Stimulated activated naive B cell treated with anti-CD40 and anti-IgM and Interleukin-4, amounts not matched to agents 10 μg/mL and 1 μg/mL and 100 μg/mL, for 72 hours (primary cell): ENCODE results near the gene GP5.
A peak's percentile ranks its signal among the peaks of the same experiment; 100 is the strongest.

Source experiments
- ATAC-seq, 2 donors: fragments of 150-1000 bp; cut with Tn5 transposase; replicated peaks; 2 replicates each; pipeline ENCODE4 v1.10.0; 2021; ENCODE audit warnings: moderate library complexity in 1 of 2
- DNase-seq: peaks from one replicate; pipeline ENCODE4 v3.0.0; 2021
- H3K27ac Mint-ChIP-seq: one replicate; pipeline ENCODE4 v1.8.0; 2022; ENCODE audit warnings: mild to moderate bottlenecking, mixed read lengths
- H3K27me3 Mint-ChIP-seq, 2 donors: one replicate each; pipeline ENCODE4 v1.8.0; 2022; ENCODE audit warnings: mixed read lengths in 2 of 2
- H3K36me3 Mint-ChIP-seq, 2 donors: one replicate each; pipeline ENCODE4 v1.8.0; 2022; ENCODE audit warnings: mixed read lengths in 2 of 2, mild to moderate bottlenecking in 1 of 2
- H3K4me1 Mint-ChIP-seq, 2 donors: one replicate each; pipeline ENCODE4 v1.8.0; 2022; ENCODE audit warnings: mixed read lengths in 2 of 2, mild to moderate bottlenecking in 1 of 2
- H3K4me3 Mint-ChIP-seq, 2 donors: one replicate each; pipeline ENCODE4 v1.8.0; 2022; ENCODE audit warnings: mild to moderate bottlenecking in 2 of 2, mixed read lengths in 2 of 2, moderate library complexity in 1 of 2
- H3K9me3 Mint-ChIP-seq, 2 donors: one replicate each; pipeline ENCODE4 v1.8.0; 2022; ENCODE audit warnings: mixed read lengths in 2 of 2, mild to moderate bottlenecking in 1 of 2

The GP5 gene, protein sequence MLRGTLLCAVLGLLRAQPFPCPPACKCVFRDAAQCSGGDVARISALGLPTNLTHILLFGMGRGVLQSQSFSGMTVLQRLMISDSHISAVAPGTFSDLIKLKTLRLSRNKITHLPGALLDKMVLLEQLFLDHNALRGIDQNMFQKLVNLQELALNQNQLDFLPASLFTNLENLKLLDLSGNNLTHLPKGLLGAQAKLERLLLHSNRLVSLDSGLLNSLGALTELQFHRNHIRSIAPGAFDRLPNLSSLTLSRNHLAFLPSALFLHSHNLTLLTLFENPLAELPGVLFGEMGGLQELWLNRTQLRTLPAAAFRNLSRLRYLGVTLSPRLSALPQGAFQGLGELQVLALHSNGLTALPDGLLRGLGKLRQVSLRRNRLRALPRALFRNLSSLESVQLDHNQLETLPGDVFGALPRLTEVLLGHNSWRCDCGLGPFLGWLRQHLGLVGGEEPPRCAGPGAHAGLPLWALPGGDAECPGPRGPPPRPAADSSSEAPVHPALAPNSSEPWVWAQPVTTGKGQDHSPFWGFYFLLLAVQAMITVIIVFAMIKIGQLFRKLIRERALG

DNA sequence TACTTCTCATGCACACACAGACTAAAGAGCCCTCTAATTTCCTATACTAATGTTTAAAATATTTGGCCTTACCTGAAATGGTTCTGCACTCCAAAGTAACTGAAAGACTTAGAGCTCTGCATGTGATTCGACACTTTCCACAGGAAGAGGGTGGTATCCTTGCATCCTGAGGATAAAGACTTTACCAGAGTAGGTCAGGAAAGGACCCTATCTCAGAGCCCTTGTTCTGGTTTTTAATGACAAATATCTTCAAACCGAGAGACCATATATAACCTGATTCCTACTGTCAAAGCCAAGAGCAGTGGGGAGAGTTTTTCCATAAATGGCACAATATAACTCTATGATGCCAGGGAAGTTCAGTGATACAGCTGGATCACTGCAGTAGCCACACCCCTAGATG is at the start of gene GP5:
TSS of gene GP5 (minus strand) at position 101 of the 400 bp plus-strand sequence. CDS start 984 bp downstream, outside the sequence.
- peak within 1 kb of the TSS; percentile 69 to 84 for H3K4me3 Mint-ChIP-seq
- H3K9me3 Mint-ChIP-seq, result no peaks in the 10 kb centered on the region
- peaks cover 28 to 39% of the 10 kb centered on the region in 2 donors for H3K4me1 Mint-ChIP-seq
- no peak for DNase-seq
- H3K27ac Mint-ChIP-seq, result no peak within 1 kb of the TSS
- peaks cover 34 to 58% of the 10 kb centered on the region in 2 donors for H3K27me3 Mint-ChIP-seq
- no peak for ATAC-seq
- H3K36me3 Mint-ChIP-seq, result peaks cover 1 to 5% of the 10 kb centered on the region in 2 donors

DNA sequence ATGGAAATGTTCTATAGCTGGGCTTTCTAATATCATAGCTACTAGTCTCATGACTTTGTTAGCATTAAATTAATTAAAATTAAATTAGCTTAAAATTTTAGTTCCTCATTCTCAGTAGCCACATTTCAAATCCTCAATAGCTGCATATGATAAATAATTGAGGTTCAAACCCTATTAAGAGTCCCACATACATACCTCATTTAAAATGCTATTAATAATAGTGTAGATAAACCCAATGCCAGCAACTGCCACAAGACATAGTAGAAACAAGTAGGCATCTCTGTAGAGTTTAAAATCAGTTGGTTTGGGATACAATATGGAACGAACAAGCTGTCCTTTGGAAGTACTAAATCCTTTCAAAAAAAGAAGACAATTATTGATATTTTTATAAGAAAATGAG is 48.6 kb upstream of the GP5 start:
- Mint-ChIP-seq H3K4me3 (no peak overlapping the region), H3K36me3 (peaks cover 50 to 68% of the 10 kb centered on the region in 2 donors), H3K27ac (no peak overlapping the region), H3K9me3 (no peaks in the 10 kb centered on the region), H3K4me1 (peaks cover 6 to 14% of the 10 kb centered on the region in 2 donors), H3K27me3 (no peaks in the 10 kb centered on the region)
- DNase-seq (no peak), ATAC-seq (no peak)

DNA sequence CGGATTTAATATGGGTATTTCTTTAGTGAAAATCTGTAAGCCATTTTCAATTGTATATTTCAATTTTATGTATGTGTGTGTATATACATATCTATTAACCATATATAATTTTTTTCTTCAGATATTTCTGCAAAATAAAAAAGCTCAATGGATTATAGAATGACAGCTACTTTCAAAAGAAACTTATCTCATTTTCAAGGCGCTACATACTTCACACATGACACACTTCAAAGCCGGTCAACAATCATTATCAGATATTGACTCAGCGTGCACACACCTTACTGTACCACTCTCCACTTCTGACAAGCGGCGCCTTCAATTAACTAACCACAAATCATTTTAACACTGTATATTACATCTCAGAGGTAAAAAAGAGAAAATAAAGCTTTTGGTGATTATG is 48.1 kb upstream of the GP5 start:
- Mint-ChIP-seq H3K36me3 (peaks cover 51 to 70% of the 10 kb centered on the region in 2 donors), H3K9me3 (no peaks in the 10 kb centered on the region), H3K27ac (no peak overlapping the region), H3K4me3 (no peak overlapping the region), H3K27me3 (no peaks in the 10 kb centered on the region), H3K4me1 (peaks cover 6 to 14% of the 10 kb centered on the region in 2 donors)
- ATAC-seq, result no peak
- DNase-seq, result no peak

DNA sequence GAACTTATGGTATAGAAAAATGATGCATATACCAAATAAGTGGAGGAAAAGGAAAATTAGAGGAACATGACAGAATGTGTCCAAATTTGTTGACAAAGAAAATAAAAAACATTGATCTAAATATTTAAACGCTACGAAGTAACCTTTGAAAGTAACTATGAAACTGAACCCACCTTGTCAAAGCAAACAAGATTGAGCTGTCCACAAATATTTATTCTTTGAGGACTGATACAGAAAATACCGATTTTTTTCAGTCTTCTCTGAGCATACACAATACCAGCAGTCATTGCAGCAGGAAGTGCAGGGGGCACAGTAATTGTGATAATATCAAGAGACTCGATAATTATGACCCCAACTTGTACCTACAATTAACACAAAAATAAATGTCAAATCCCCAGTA is 47.7 kb upstream of the GP5 start:
- Mint-ChIP-seq H3K4me3 (no peak overlapping the region), H3K27ac (no peak overlapping the region), H3K9me3 (no peaks in the 10 kb centered on the region), H3K4me1 (peaks cover 6 to 14% of the 10 kb centered on the region in 2 donors), H3K36me3 (peaks cover 50 to 71% of the 10 kb centered on the region in 2 donors), H3K27me3 (no peaks in the 10 kb centered on the region)
- ATAC-seq (no peak), DNase-seq (no peak)

DNA sequence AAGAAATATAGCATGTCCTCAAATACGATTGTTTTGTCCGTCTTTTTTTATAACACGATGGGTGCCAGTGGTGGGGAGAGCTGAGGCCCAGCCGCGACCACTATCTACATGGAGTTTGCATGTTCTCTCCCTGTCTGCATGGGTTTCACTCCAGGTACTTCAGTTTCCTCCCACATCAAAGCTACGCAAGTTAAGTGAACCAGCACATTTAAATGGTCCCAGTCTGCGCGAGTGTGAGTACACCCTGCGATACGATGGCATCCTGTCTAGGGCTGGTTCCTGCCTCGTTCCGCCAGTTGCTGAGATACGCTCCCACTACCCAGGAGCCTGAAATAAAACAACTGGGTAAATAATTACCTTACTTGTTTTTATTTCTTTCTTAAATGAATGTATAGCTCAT is 47.1 kb upstream of the GP5 start:
- ATAC-seq, result no peak
- peaks cover 44 to 67% of the 10 kb centered on the region in 2 donors for H3K36me3 Mint-ChIP-seq
- H3K9me3 Mint-ChIP-seq, result no peaks in the 10 kb centered on the region
- H3K4me3 Mint-ChIP-seq, result no peak overlapping the region
- no peaks in the 10 kb centered on the region for H3K27me3 Mint-ChIP-seq
- DNase-seq, result no peak
- peak overlapping the region; percentile 42 for H3K27ac Mint-ChIP-seq
- H3K4me1 Mint-ChIP-seq, result peaks cover 6 to 14% of the 10 kb centered on the region in 2 donors

DNA sequence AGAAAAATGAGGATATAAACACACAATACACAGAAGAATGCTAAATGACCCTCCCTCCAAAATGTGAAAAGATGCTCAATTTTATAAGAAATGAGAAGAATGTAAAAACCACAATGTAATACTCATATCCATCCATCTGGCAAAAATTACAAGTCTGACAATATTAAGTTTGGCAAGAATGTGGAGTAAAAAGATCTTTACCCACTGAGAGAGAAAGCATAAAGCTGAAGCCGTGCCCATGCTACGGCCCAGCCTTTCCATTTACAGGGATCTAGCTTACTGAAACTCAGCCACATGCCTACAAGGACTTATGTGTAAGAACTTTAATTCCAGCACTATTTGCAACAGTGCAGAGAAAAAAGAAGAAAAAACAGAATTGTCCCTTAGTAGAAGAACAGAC is 44.8 kb upstream of the GP5 start:
- Mint-ChIP-seq H3K27ac (no peak overlapping the region), H3K27me3 (no peaks in the 10 kb centered on the region), H3K4me1 (no peaks in the 10 kb centered on the region), H3K4me3 (no peak overlapping the region), H3K9me3 (no peaks in the 10 kb centered on the region), H3K36me3 (peaks cover 42 to 64% of the 10 kb centered on the region in 2 donors)
- ATAC-seq, result no peak
- no peak for DNase-seq

DNA sequence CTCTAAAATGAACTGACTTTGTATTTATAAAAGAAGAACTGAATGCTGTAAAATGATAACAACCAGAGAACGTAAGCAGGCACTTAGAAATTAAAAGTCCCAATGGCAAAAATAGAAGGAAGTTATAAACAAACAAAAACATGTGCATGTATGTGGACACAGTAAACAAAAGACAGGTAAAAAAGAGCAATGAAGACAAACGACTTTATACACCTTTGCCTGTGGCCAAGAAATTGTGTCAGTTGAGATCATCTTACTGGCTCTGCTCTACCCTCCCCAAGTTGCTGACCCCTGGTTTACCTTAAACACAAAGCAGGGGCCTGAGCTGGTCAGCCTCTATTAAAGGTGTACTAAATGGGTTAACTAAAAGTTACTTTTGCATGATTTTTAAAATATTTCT is 41.7 kb upstream of the GP5 start:
- Mint-ChIP-seq H3K4me1 (no peaks in the 10 kb centered on the region), H3K27me3 (no peaks in the 10 kb centered on the region), H3K9me3 (no peaks in the 10 kb centered on the region), H3K4me3 (no peak overlapping the region), H3K27ac (no peak overlapping the region), H3K36me3 (peaks cover 47 to 74% of the 10 kb centered on the region in 2 donors)
- no peak for ATAC-seq
- no peak for DNase-seq

DNA sequence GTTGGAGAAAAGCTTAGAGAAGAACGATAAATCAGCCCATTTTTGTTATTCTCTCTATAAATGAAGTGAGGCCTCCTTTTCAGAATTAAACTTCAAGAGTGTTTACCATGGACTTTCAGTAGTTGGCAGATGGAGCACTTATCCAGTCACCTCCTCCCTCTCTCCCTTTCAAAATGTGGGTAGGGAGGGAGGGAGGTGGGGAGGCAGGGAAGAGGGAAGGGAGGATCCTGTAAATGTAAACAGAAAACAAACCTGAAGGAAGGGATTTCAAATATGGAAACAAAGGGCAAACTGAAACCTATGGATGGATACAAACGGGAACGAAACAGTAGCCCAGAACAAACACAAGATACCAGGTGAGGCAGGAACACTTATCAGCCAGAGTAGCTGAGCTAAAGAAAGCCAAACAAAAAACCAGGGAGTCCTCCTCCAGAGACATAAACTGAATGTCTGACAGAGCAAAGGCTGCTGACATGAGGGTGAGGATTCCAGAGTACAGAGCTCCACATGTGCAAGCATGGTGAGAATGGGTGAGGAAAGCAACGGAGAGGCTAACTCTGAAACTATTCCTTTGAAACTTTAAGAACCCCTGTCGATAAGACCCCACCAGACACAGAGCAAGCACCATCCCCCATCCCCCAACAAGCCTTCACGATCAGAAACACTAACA is 41.0 kb upstream of the GP5 start:
- H3K9me3 Mint-ChIP-seq, result no peaks in the 10 kb centered on the region
- H3K27ac Mint-ChIP-seq, result no peak overlapping the region
- no peak for DNase-seq
- H3K4me3 Mint-ChIP-seq, result no peak overlapping the region
- H3K27me3 Mint-ChIP-seq, result no peaks in the 10 kb centered on the region
- peaks cover 46 to 77% of the 10 kb centered on the region in 2 donors for H3K36me3 Mint-ChIP-seq
- no peak for ATAC-seq
- no peaks in the 10 kb centered on the region for H3K4me1 Mint-ChIP-seq

DNA sequence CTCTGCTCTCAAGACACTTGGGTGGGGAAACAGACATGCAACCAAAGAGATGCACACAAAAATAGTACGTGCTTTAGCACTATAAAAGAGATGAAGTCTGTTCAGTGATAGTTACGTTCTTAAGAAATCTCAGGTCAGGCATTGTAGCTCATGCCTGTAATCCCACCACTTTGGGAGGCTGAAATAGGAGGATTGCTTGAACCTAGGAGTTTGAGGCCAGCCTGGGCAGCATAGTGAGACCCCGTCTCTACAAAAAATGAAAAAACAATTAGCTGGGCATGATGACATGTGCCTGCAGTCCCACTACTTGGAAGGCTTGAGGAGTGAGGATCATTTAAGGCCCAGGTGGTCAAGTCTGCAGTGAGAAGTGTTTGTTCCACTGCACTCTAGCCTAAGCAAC is 35.4 kb upstream of the GP5 start:
- Mint-ChIP-seq H3K4me1 (no peaks in the 10 kb centered on the region), H3K9me3 (no peaks in the 10 kb centered on the region), H3K36me3 (peaks cover 28 to 50% of the 10 kb centered on the region in 2 donors), H3K27me3 (no peaks in the 10 kb centered on the region), H3K27ac (no peak overlapping the region), H3K4me3 (no peak overlapping the region)
- no peak for ATAC-seq
- DNase-seq, result no peak

DNA sequence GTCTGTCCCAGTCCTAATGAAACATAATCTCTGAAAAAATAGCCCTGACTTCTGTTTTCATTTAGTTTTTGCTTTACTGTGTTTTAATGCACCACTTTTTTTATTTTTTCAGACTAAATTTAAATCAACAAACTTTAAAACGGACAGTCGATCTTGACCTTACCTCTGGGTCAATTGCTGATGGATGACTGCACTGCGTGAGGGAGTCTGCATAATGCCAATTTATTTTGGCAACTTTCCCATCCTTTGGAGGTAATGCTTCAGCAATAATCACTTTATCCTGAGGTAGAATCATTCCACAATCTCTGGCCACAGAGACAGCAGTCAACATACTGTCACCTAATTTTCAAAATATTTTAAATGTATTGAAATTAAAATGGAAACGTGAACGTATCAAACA is 32.5 kb upstream of the GP5 start:
- H3K27me3 Mint-ChIP-seq, result no peaks in the 10 kb centered on the region
- no peak overlapping the region for H3K27ac Mint-ChIP-seq
- H3K9me3 Mint-ChIP-seq, result no peaks in the 10 kb centered on the region
- ATAC-seq, result no peak
- peaks cover 29 to 42% of the 10 kb centered on the region in 2 donors for H3K36me3 Mint-ChIP-seq
- no peak overlapping the region for H3K4me3 Mint-ChIP-seq
- H3K4me1 Mint-ChIP-seq, result no peaks in the 10 kb centered on the region
- DNase-seq, result no peak

DNA sequence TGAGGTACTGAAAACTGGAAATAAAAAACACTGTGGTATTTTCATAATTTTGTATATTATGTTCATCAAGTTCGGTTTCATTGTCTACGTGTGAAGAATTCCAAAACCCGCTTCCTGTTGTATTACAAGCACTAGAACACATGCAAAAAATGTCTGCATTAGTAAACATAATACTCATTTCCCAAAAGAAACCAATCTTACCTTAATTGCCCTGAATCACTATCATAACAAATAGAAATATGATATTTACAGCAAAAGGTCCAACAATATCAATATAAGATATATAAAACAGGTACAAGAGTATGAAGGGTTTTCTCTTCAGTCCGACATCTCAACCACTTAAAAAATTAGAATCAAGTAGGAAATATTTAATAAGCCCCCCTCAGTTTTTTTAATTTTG is 26.3 kb upstream of the GP5 start:
- no peak overlapping the region for H3K4me3 Mint-ChIP-seq
- H3K9me3 Mint-ChIP-seq, result no peaks in the 10 kb centered on the region
- DNase-seq (no peak), ATAC-seq (no peak)
- no peaks in the 10 kb centered on the region for H3K27me3 Mint-ChIP-seq
- H3K27ac Mint-ChIP-seq, result no peak overlapping the region
- H3K36me3 Mint-ChIP-seq, result peaks cover 19 to 38% of the 10 kb centered on the region in 2 donors
- H3K4me1 Mint-ChIP-seq, result no peaks in the 10 kb centered on the region

DNA sequence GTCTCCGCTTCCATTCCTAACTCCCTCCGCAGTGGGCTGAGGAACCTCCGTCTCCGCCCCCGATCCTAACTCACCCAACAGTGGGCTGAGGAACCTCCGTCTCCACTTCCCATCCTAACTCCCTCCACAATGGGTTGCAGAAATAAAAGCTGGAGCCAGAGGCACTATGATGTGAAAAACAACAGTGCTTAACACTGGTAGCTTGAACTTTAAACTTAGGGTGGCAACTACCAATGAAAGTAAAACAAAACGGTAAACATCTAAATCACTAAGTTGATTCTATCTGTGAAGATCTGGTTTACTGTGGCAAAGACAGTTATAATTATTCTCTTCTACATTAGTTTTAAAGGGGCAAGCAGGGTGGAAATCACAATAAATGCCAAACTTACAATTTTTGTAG is 25.9 kb upstream of the GP5 start:
- no peaks in the 10 kb centered on the region for H3K27me3 Mint-ChIP-seq

DNA sequence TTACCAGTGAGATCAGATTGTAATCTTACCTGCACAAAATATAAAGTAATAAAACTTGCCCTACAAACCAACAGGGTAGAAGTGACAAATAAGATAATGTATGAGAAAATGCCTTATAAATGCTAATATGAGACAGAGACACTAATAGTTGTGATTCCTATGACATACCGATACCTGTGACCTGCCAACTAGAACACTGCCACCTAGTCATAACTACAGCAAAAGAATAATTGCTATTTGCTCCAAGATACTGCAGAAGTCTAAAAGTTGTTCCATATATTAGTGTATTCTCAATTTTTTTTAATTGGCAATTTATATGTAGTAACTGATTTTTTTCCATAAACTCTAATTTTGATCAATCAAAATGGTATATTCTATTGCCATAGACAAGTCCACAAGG is 25.3 kb upstream of the GP5 start:
- Mint-ChIP-seq H3K27ac (no peak overlapping the region), H3K4me1 (no peaks in the 10 kb centered on the region), H3K36me3 (peaks cover 16 to 37% of the 10 kb centered on the region in 2 donors), H3K4me3 (no peak overlapping the region), H3K9me3 (no peaks in the 10 kb centered on the region), H3K27me3 (no peaks in the 10 kb centered on the region)
- no peak for ATAC-seq
- no peak for DNase-seq

More for the DNA sequence above, 25.9 kb upstream of the GP5 start:
- Mint-ChIP-seq H3K36me3 (peaks cover 19 to 38% of the 10 kb centered on the region in 2 donors), H3K4me3 (no peak overlapping the region), H3K4me1 (no peaks in the 10 kb centered on the region), H3K9me3 (no peaks in the 10 kb centered on the region), H3K27ac (no peak overlapping the region)
- ATAC-seq (no peak), DNase-seq (no peak)

DNA sequence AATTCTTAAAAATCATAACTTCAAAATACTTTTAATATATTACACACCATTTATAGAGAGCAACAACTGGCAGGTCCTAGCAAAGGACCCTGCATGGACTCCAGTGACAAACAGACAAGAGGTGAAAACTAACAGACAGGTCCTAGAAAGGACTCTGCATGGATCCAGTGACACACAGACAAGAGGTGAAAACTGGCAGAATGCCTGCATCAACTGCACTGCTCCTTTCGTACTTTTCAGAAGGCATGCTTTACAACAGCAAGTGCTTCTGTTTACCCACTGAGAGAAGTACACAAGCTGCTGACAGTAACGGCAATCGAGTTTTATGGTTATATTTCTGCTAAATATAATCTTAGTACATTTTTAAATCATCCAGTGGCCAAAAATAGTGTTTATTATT is 24.3 kb upstream of the GP5 start:
- ATAC-seq (no peak), DNase-seq (no peak)
- Mint-ChIP-seq H3K4me3 (no peak overlapping the region), H3K36me3 (peaks cover 18 to 37% of the 10 kb centered on the region in 2 donors), H3K27me3 (no peaks in the 10 kb centered on the region), H3K9me3 (no peaks in the 10 kb centered on the region), H3K4me1 (no peaks in the 10 kb centered on the region), H3K27ac (no peak overlapping the region)

DNA sequence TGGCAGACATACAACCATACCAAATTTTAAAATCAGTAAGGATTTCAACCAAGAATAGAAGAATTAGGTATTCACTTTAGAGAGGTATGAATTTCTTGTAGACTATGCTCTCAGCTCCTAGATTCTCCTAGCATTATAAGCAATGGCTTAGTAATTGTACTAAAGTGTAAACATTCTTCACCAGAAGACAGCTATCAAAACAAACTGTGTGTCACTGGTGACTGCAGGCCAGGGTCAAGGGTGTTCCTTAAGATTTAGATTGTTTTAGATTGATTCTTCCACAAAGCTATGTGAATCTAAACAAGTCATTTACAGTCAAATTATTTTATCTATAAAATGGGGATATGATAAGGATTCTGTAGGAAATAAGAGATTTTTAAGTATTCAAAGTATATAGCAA is 23.1 kb upstream of the GP5 start:
- Mint-ChIP-seq H3K36me3 (peaks cover 21 to 45% of the 10 kb centered on the region in 2 donors), H3K4me1 (no peaks in the 10 kb centered on the region), H3K27ac (no peak overlapping the region), H3K9me3 (no peaks in the 10 kb centered on the region), H3K27me3 (no peaks in the 10 kb centered on the region), H3K4me3 (no peak overlapping the region)
- ATAC-seq (no peak), DNase-seq (no peak)
